Femur (tissue), 1 donor: ENCODE results near the gene NID2.

Experiments
- DNase-seq: peaks from one replicate; pipeline ENCODE4 v3.0.0-alpha.2; 2017

The NID2 gene

DNA sequence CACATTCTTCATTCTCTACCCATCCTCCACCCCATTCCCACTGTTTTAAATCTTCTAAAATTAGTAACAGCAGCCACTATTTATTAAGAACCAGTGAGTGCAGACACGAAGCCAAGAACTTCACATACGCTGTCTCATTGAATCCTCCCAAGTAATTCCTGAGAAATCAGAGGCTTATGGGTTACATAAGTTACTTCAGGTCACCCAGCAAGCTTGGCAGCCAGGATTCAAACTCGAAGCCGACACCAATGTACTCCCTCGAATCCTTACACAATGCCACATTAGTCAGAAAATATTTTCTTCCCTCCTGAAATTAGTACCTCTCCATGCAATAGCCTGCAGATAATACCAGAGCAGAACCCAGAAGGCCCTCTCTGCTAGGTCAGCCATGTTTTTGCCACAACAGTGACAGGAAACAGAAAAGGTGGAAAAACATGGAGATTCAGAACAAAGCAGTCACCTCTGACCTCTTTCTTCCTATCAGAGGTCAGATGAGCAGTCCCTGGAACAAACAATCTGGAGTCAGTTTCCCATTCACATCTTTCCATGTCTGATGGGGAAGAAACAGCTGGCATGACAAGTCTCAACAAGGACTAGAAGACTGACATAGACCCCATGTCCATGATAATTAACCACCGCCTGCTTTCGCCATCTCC, 16.4 kb downstream of the NID2 start:
- DNase-seq = no peak

DNA sequence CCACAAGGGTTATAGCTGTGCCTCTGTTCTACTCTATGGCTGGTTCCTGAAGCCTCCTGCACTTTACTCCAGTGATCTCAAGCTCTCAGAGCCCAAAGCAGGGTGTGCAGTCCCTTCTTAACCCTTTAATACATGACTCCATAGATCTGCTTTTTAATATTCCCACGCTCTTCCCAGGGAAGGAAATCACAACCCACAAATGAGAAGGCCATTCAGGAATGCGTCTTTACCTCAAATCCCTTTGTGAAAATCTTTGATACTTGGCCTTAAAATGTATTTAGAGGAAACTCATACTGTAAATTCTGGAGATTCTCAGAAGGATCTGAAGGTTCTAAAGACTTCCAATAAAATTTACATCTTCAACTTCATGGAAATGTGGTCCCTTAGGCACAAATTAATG, 17.0 kb downstream of the NID2 start:
- DNase-seq = no peak

DNA sequence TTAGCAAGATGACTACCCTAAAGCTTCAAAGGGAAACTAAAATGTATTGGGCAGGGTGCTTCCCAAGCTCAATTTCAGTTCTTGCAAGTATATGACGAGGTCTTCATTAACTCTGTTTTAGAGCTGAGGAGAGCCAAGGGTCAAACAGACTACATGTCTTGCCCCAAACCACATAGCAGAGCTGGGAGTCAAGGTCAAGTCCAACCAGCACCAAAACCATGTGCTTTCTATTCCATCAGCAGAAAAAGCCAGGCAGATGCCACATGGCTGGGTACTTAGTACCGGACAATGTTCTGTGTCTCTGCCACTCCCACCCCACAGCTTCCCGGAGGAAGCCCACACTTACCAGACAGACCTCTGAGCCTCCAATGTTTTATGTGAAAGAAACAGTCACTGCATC, 17.6 kb downstream of the NID2 start:
- no peak for DNase-seq

DNA sequence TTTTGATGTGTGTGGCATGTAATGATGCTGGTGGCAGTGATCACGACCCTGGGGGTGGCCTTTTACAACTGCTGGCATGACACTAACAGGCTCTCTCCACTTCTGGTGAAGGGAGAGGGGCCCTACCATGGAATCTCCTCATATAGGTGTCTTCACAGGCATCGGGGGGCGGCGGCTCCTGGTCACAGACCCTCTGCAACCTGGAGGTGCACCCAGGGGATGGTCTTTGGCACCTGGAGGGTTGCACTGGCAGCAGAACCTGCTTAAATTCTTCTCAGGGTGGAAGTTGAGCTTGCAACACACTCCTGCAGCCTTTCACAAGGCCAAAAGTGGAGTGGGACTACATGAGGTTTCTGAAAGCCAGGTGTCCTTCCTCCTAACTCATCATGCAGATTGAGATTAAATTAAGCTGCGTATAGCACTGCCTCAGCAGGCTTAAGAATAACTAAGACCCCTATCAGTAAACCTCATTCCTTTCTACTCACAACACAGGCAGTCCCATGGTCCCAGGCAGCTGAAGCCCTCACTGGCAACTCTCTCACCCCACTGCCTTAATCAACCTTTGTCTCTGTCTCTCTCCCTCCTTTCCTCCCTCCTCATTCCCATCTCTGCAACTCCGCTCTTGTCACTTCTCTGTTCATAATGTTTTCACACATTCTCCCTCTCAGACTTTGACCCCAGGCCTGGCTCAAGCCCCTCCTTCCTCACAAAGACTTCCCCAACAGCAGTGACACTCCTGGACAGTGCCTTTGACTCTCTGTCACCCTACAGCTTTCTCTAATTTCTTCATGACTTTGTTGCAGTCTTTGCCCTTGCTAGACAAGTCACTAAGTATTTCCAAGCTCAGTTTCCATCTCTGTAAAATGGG, 18.9 kb downstream of the NID2 start:
- DNase-seq = no peak

DNA sequence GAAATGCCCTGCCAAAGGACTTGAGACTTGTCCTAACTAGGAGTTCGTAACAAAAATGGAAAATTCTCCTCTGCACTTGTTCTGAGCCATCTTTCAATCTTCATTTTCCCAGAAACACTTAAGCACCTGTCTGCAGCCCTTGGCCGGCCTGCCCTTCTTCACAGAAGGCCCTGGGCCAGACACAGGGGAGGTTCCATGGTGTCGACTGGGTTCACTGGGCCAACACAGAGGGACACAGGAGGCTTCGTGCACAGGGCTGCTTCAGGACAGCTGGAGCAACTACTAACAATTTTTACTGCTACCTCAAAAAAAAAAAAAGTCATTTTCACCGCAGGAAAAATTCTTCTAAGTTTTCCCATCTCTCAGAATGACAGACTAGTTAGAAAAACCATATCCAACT, 19.6 kb downstream of the NID2 start:
- no peak for DNase-seq

DNA sequence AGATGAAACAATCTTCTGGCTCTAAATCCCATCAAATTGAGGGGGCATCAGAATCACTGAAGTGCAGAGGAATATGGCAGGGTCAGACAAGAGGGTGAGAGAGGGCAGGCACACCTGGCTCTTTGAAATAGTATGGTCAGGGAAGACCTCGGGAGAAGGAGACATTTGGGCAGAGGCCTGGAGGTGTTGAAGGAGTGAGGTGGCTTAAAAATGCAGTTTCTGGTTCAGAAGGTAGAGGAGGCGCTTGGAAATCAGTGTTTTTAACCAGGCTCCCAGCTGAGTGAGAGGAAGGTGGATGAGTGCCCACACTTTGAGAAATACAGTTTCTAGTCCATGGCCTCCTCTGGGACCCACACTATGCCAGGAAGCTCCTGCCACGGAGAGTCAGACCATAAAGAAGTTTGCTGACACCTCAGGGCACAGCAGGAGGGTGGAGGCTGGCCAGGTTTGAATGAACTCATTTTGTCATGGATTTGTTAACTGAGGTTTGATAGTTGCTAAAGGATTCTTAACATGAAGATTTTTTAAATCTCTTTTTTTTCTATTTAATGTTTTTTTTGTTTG, 20.1 kb downstream of the NID2 start:
- no peak for DNase-seq

DNA sequence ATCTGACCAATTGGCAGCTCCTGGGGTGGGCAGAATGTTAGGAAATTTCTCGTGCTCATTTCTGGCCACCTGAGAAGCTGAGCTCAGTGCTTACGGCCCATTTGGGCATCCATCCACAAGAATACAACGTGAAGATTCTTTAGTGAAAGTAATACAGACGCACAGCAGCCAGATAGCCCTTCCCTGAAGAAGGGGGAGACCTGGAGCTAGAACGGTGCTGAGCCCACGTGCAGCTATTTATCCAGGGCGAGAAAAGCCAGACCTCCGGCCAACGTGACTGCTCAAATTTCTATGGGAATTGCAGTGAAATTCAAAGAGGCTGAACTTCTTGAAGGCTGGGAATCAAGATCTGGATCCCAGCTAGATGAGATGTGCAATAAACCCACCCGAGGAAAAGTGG, 20.7 kb downstream of the NID2 start:
- DNase-seq = peak; percentile 63

DNA sequence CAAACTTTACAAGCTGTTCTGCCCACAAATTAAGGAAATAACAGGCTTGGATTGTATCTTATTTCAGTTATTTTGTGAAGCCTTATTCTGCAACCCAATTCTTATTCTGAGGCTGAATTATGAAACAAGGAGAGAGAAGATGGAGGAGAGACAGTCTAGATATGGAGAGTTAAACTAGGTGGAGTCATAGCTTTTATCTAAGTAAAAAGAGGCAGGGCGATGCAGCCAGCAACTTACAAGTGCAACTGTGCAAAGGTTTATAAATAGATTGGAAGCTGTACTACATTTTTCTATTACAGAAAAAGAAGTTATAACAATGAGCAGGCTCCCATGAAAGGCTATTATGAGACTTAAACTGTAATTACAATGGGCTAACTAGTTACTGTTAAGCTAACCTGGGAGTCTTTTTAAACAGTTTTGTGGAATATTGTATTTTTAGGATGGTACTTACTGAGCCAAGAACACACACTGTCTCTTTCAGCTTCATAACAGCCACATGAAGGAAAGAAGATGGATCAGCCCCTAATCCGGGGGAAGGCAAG, 22.4 kb downstream of the NID2 start:
- no peak for DNase-seq

DNA sequence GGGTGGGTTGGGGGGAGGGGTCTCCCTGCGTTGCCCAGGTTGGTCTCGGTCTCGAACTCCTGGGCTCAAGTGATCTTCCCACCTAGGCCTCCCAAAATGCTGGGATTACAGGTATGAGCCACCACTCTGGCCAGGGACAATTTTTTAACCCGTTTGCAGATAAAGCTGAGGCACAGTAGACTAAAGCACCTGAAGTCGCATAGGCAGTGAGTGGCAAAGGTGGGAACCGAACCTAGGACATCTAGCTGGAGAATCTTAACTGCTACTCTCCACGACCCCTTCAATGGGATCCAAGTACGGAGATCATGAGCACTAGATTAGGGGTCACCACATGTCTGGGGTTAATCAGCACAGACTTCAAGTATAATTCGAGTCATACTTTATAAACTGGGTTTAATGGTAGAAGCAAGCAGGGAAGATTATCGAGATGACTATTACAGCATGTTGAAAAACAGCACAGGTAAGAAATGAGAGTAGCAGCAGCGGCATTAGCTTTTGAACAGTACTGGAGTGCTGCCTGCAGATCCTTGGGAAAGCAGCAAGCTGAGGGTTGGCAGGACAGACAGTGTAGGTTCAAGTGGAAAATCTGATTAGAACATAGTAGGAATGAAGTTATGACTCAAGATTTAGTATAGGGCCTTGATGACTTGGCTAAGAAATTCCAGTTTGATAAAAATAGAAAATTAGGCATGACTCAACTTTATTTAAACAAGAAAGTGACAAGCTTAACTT, 23.9 kb downstream of the NID2 start:
- peak; percentile 64 for DNase-seq

DNA sequence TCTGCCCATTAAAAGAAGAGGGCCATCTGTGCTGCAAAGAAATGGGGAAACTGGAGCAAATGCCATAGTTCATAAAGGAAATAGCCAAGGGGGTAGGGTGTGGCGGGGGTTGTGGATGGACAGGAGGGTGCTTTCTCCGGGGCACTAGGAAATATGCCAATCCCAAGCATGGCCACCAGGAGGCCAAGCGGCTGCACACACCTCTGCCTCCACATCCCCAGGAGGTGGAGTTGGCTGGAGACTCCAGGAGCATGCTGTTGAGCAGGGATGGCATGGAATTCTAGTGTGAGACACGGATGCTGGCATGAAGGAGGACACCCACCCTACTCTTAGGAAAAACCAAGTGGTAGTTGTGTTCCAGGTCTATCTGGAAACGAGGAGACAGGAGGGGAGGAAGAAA, 25.2 kb downstream of the NID2 start:
- no peak for DNase-seq

DNA sequence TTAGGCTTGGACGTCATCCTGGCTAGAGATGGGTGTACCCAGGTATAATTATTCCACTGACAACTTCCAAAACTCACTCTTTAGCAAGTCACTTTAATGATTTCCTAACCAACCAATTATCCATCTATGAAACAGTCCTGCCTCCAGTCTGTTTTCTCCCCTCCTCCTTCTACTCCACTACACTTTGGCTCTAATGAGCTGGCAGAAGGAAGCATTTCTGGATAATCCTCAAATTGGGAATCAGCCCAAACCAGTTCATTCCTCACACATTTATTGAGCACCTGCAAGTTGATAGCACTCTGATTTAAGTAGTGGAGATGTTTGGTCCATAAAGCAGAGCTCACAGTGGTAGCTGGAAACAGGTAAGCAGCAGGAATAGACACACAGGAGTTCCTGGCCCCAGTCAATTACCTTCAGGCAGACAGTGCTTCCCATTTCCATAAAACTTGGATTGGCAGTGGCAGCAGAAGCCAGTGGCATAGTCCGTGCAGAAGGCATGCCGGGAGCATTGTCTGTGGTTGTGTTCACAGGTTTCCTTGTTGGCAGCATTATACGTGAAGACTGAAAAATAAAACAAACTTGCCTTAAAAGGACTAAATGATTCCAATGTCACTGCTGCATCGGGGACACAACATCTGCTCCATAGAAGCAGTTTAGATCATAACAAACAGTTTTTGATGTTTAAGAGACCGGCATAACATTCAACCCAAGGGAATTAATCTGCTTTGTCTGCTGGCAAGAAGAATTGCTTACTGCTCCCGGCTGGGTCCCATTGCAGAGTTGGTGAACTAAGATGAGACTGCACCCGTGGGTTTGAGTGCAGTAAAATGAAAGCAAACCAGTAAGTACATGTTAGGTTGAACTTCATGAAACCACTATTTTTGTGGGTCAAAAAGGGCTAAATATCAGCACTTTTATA, 26.2 kb downstream of the NID2 start:
- DNase-seq = no peak

DNA sequence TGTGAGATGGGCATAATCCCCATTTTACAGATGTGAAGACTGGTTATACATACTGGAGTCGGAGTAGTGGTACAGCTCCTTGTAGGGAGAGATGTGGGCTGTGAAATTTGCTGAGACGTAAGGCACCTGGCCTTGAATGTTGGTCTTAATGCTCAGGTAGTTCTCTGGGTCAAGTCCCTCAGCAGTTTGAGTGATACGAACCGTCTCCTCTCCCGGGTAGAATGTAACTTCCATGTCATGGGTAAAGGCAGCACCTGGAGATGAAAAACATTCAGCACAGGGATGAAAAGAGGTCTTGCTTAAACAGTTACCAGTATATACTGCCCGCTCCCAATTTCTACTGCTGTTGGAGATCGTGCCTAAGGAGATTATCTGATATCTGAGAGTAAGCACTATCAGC, 28.3 kb downstream of the NID2 start:
- no peak for DNase-seq

DNA sequence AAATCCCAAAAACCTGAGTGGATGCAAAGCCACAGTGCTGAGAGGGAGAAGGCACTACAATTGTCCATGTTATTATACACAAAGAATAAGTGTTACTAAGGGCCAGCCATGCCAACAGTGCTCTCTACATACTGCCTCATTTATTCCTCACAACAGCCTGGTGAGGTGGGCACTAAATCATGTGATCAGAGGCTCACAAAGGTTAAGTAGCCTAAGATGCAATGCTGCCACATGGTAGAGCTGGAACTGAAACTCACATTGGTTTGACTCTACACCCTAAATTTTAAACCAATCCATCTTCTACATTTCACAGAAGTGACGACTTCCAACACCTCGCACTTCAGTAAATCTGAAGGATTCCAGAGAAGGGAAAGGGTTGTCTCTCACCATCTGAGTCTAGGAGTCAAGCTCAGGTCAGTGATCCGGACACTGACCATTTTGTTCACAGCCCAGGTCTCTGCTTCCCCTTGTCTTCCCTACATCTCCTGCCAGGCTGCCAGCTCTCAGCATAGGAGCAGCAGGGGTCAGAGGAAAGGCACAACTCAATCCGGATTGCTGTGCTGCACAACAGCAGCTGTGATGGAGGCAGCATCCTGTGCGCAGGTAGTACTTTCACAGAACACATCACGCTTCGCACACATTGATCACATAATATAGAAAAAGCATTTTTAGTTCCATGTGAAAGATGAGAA, 29.6 kb downstream of the NID2 start:
- no peak for DNase-seq

DNA sequence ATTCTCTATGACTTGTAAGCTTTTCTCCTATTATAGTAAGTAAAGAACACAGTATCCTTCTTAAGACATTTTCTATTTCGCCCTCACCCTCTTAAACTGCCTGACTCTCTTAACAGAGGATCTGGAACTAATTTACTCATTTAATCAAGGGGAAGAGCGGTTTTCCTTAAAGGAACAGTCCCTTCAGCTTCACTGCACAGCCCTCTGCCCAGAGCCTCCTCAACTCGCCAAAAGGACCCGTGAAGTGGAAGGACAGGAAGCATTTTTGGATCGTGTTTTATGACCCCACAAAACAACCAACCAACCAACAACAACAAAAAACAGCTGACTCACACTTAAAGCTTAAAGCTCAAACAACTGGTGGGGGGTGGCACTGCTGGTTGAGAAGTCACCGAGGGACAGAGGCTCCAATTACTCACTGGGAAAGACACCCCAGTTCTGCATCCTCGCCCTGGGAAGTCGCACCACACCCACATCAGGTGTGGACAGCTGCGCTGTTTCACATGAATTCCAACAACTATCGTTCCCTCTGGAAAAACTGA, 35.7 kb downstream of the NID2 start:
- DNase-seq = no peak

DNA sequence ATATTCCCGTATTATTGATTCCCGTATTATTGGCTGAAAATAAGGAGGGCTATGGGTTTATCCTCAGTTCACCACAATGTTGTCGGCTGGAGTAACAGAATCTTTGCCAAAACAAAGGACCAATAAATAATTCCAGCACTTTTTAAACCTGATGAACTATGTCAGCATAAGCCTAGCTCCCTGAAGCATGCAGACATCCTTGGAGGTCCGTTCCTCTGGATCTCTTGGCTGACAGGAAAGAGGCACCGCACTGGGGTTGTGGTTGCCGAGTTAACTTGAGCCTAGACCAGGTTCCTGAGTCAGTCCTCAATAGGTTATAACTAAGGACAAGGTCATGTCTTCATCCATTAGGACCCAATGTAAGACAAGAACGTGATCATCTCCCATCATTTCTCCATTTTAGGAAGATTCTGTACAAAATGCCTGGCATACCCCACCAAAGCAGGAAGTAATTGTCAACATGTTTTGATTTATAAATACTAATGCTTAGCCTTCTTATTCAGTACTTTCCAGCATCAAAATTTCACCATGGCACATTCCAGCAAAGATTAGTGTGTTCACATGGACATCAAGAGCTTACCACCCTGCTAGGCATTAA, 36.6 kb downstream of the NID2 start:
- no peak for DNase-seq

DNA sequence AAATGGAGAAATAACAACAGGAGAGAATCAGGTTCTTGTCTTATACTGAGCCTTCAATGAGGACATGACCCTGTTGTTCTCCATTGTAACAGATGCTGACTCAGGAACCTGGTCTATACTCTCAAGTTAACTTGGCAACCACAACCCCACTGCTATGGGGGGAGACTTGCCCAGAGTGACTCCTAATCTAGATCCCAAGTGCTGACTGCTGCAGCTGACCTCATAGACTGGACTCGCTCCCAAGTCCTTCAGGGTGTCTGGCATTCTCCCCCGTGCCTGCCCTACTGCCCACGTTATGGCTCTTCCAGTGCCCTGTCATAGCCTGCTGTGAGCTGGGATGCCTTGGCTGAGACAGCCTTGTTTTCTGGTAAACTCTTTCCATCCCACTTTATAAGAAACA, 37.1 kb downstream of the NID2 start:
- peak; percentile 53 for DNase-seq

DNA sequence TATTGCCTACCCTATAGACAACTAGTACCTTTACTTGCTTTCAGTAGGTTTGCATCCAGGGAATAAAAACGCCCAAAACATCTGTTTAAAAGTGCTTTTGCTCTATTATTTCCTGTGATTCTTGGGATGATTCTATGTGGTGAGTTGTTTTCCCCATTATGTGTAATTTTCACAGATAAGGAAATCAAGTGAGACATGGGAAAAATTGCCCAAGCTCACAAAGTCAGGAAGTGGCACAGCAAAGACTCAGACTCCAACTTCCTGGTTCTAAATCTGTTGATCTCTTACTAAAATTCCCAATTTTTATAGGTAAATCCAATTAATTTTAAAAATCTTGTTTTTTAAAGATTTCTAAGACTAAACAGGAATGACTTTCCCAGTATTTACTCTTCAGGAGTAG, 39.0 kb downstream of the NID2 start:
- DNase-seq = no peak

DNA sequence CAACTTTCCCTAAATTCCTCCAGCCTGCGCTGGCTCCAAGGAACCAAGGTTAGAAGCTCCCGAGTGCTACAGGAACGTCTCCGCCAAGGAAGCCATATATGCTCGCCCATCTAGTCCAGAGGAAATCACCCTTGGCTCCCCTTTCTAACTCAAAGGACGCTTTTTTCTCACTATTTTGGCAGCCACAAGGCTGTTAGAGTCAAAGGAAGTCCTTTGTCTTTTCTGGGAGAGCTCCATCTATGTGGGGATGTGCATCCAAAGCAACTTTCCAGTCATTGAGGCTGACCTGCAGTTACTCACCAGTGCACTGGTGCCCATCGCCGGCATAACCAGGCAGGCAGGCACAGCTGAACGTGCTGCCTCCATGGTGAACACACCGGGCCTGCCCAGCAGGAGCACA, 42.0 kb downstream of the NID2 start:
- DNase-seq = no peak

DNA sequence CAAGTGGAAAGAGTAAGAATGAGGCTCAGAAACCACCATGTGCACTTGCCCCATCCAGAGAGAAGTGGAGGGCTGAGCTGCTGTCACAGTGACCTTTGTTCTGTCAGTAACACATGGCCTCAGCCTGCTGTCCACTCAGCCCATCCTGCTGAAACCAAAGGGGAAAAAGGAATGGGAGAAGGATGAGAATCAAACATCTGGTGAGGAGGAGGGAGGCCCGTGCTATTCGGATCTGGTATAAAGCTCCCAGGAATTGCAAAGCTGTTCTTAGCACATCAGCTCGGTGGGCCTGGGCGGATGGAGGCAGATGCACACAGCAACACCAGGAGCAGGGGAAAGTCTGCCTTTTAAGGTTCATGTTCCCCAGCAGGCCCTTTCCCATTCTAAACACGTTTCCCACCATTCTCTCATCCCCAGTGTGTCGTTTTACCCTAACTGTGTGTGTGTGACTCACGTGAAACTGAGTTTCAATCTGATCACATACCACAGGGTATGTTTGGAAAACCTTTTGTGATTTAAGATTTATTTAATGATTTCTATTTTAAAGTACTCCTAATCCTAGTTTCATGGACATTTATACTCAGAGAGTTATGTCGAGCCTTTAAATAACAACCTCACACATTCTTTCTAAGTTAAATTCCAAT, 42.7 kb downstream of the NID2 start:
- DNase-seq = no peak

DNA sequence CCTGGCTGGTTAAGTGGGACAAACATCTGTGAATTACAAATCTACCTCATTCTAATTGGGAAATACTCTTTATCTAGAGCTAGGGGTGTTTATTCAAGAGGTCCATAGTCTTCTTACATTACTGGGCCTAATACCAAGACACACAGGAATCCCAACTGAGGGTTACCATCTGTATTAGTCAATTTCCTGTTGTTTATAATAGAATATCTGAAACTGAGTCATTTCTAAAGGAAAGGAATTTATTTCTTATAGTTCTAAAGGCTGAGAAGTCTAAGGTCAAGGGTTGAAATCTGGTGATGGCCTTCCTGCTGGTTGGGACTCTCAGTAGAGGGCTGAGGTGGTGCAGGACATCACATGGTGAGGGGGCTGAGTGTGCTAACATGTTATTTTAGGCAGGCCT, 43.5 kb downstream of the NID2 start:
- no peak for DNase-seq
